ENCODE results near the gene TMEM62.

DNA sequence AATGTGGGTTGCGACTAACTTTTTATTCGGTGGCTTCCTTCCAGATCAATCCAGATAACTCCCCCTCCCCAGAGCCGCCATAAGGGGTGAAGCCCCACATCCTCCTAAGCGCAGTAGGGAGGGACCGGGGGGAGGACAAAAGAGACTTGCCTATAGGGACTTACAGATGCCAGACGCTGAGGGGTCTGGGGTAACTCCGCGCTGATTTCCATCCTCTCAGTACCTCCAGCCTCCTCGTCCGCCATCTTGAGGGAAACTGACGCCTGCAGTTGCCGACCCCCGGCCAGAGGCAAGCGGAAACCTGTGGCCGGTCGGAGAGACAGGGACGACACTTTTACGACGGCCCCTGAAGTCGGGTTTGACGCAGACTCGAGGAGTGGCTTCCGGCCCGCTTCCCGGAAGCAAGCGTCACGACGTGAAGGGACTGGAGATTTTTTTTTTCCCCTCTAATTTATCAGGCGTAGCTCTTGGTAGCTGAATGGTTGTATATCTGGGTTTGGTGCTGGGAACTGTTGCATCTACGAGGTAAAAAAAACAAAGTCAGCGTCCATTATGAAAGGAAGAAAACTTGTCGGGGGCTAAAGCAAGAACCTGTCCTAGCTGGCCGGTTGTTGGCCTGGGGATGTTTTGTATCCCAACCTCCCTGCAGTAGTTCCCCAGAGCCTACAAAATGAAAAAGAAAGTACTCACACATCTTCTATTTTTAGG is 27.5 kb upstream of the TMEM62 start, which contains the start of gene UBR1:
- TF ChIP-seq, protein P1, sequence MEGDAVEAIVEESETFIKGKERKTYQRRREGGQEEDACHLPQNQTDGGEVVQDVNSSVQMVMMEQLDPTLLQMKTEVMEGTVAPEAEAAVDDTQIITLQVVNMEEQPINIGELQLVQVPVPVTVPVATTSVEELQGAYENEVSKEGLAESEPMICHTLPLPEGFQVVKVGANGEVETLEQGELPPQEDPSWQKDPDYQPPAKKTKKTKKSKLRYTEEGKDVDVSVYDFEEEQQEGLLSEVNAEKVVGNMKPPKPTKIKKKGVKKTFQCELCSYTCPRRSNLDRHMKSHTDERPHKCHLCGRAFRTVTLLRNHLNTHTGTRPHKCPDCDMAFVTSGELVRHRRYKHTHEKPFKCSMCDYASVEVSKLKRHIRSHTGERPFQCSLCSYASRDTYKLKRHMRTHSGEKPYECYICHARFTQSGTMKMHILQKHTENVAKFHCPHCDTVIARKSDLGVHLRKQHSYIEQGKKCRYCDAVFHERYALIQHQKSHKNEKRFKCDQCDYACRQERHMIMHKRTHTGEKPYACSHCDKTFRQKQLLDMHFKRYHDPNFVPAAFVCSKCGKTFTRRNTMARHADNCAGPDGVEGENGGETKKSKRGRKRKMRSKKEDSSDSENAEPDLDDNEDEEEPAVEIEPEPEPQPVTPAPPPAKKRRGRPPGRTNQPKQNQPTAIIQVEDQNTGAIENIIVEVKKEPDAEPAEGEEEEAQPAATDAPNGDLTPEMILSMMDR (IDR thresholded peaks at IDR 0.05; ENCODE audit: low read depth, low read length): no peak
- TF ChIP-seq, protein P2, sequence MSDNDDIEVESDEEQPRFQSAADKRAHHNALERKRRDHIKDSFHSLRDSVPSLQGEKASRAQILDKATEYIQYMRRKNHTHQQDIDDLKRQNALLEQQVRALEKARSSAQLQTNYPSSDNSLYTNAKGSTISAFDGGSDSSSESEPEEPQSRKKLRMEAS (IDR thresholded peaks at IDR 0.05; ENCODE audit: low read depth, low read length): peak; percentile 73

Measured in NB4 (cell line).